Sigmoid colon (tissue), 4 donors: ENCODE measurements around the gene RAPGEF3.

ENCODE experiments used
- EP300 ChIP-seq, 4 donors: sonication (generic); formaldehyde crosslinking; IDR thresholded peaks; one replicate each; pipeline ENCODE4 v1.6.1; 2017; ENCODE audit warnings: antibody characterized with exemption in 4 of 4
- POLR2A ChIP-seq, 2 donors: fragments of 450-650 bp; IDR thresholded peaks; one replicate each; pipeline ENCODE4 v1.6.1; 2016; ENCODE audit warnings: antibody characterized with exemption in 2 of 2, mild to moderate bottlenecking in 2 of 2, moderate library complexity in 2 of 2
- POLR2AphosphoS5 ChIP-seq, 4 donors: sonication (generic); formaldehyde crosslinking; IDR thresholded peaks; one replicate each; pipeline ENCODE4 v1.6.1; 2017; ENCODE audit warnings: antibody characterized with exemption in 4 of 4
- TF ChIP-seq, protein P1 (sequence below), 4 experiments: fragments of 450-650 bp in 3 of 4; fragments of 200-600 bp in 1 of 4; IDR thresholded peaks; one replicate each; pipeline ENCODE4 v1.5.1; 2016 to 2019; ENCODE audit warnings: antibody characterized with exemption in 4 of 4, mild to moderate bottlenecking in 3 of 4, moderate library complexity in 2 of 4

GRCh38 chr12:47736216-47736615 is 22.5 kb downstream of the RAPGEF3 start:
- TF ChIP-seq EP300 (IDR thresholded peaks at IDR 0.05) (no peak), POLR2A (IDR thresholded peaks at IDR 0.05) (no peak), POLR2AphosphoS5 (IDR thresholded peaks at IDR 0.05) (no peak)
- TF ChIP-seq, protein P1, sequence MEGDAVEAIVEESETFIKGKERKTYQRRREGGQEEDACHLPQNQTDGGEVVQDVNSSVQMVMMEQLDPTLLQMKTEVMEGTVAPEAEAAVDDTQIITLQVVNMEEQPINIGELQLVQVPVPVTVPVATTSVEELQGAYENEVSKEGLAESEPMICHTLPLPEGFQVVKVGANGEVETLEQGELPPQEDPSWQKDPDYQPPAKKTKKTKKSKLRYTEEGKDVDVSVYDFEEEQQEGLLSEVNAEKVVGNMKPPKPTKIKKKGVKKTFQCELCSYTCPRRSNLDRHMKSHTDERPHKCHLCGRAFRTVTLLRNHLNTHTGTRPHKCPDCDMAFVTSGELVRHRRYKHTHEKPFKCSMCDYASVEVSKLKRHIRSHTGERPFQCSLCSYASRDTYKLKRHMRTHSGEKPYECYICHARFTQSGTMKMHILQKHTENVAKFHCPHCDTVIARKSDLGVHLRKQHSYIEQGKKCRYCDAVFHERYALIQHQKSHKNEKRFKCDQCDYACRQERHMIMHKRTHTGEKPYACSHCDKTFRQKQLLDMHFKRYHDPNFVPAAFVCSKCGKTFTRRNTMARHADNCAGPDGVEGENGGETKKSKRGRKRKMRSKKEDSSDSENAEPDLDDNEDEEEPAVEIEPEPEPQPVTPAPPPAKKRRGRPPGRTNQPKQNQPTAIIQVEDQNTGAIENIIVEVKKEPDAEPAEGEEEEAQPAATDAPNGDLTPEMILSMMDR (IDR thresholded peaks at IDR 0.05) = no peak
